HCT116 (cell line): ENCODE data around the gene HPF1. TPM values are rescaled to one million over a fixed set of nuclear protein-coding genes. Genes with fewer than 3 reads are reported as not detected.

Experiments
- ATAC-seq: fragments of 200-7000 bp; cut with Tn5 transposase; 2 replicates; pipeline ENCODE4 v1.9.1; 2020; ENCODE audit warnings: mild to moderate bottlenecking, moderate library complexity
- Bru-seq: library from RNA; stranded (reverse); fragments of 400-500 nt; gene quantifications from one replicate; lab custom pipeline; 2021; lab: Mats Ljungman, UMichigan
- BruChase-seq, 2 experiments: library from RNA; stranded (reverse); fragments of 400-500 nt; gene quantifications; one replicate each; lab custom pipeline; 2021; lab: Mats Ljungman, UMichigan
- BruUV-seq: library from RNA; stranded (reverse); fragments of 400-500 nt; replicated peaks from 2 replicates; lab custom pipeline; 2021; lab: Mats Ljungman, UMichigan
- CTCF ChIA-PET: fragments of 300-600 bp; sonication (Branson Sonifier 250); formaldehyde crosslinking; loops from one replicate; lab custom pipeline; 2021; ENCODE audit warnings: antibody characterized with exemption; lab: Charles Lee
- POLR2A ChIA-PET: fragments of 300-600, 350-600 bp; sonication (Branson Sonifier 250); formaldehyde crosslinking; loops from one replicate; lab custom pipeline; 2021; ENCODE audit warnings: antibody characterized with exemption; lab: Charles Lee
- RAD21 ChIA-PET, 2 experiments: fragments of 300-600 bp; sonication (Branson Sonifier 250); formaldehyde crosslinking; loops; one replicate each; lab custom pipeline; 2023; ENCODE audit warnings: low total read pairs in 2 of 2; ENCODE audit not compliant: uncharacterized antibody in 2 of 2, unreplicated experiment in 2 of 2, low non-redundant PET in 1 of 2; lab: Charles Lee
- DNase-seq: peaks from one replicate; pipeline ENCODE4 v3.0.0-alpha.2; 2010; ENCODE audit warnings: low read depth, low spot score
- H2AFZ ChIP-seq: fragments of 200-600 bp; shearing (Covaris generic), sonication (generic); 2 replicates; pipeline ENCODE4 v1.6.1; 2017; ENCODE audit warnings: low read depth, mixed run types, mixed read lengths, antibody characterized with exemption, low read length; ENCODE audit not compliant: poor library complexity, severe bottlenecking
- H3K27ac ChIP-seq: 2 replicates; pipeline ENCODE4 v1.5.1; 2012; ENCODE audit warnings: low read depth, low read length
- H3K27me3 ChIP-seq: fragments of 200-600 bp; sonication (generic); 2 replicates; pipeline ENCODE4 v1.6.1; 2016; ENCODE audit warnings: mixed run types, low read length, mixed read lengths; ENCODE audit not compliant: insufficient read depth
- H3K36me3 ChIP-seq, 2 experiments: fragments of 200-500 bp in 1 of 2; fragments of 200-600 bp in 1 of 2; sonication (Bioruptor generic) in 1 of 2; sonication (generic) in 1 of 2; 2 replicates each; pipeline versions ENCODE4 v1.5.1 to v1.6.1; 2014 to 2016; ENCODE audit warnings: low read length in 2 of 2, inconsistent platforms in 1 of 2, mixed read lengths in 1 of 2, mixed run types in 1 of 2; ENCODE audit not compliant: insufficient read depth in 2 of 2, control insufficient read depth in 1 of 2
- H3K4me1 ChIP-seq, 2 experiments: fragments of 200-600 bp in 1 of 2; sonication (generic) in 1 of 2; 2 replicates each; pipeline versions ENCODE4 v1.5.1 to v1.6.1; 2012 to 2017; ENCODE audit warnings: low read length in 2 of 2, inconsistent platforms in 1 of 2, mild to moderate bottlenecking in 1 of 2, mixed read lengths in 1 of 2, mixed run types in 1 of 2, moderate library complexity in 1 of 2; ENCODE audit not compliant: insufficient read depth in 2 of 2, control insufficient read depth in 1 of 2
- H3K4me2 ChIP-seq: fragments of 200-600 bp; sonication (generic); 2 replicates; pipeline ENCODE4 v1.6.1; 2017; ENCODE audit warnings: mixed run types, low read length, mixed read lengths
- H3K4me3 ChIP-seq, 2 experiments: fragments of 200-600 bp in 1 of 2; sonication (generic) in 1 of 2; replicated peaks in 1 of 2; 2 replicates each; pipeline ENCODE4 v1.5.1; 2011 to 2016; ENCODE audit warnings: low read length in 2 of 2, control low read depth in 1 of 2, low read depth in 1 of 2, mild to moderate bottlenecking in 1 of 2, mixed read lengths in 1 of 2, mixed run types in 1 of 2
- H3K79me2 ChIP-seq: fragments of 200-600 bp; sonication (generic); 2 replicates; pipeline ENCODE4 v1.6.1; 2017; ENCODE audit warnings: mild to moderate bottlenecking, mixed run types, low read length, moderate library complexity, mixed read lengths; ENCODE audit not compliant: insufficient read depth
- H3K9ac ChIP-seq: fragments of 200-600 bp; sonication (generic); 2 replicates; pipeline ENCODE4 v1.6.1; 2016; ENCODE audit warnings: low read length, mixed read lengths
- H3K9me2 ChIP-seq: fragments of 200-600 bp; sonication (generic), shearing (Covaris generic); 2 replicates; pipeline ENCODE4 v1.6.1; 2017; ENCODE audit warnings: mixed run types, mild to moderate bottlenecking, moderate library complexity; ENCODE audit not compliant: insufficient read depth
- H3K9me3 ChIP-seq, 2 experiments: fragments of 200-500 bp in 1 of 2; fragments of 200-600 bp in 1 of 2; sonication (Bioruptor generic) in 1 of 2; sonication (generic) in 1 of 2; 2 replicates each; pipeline ENCODE4 v1.6.1; 2014 to 2017; ENCODE audit warnings: low read length in 2 of 2, mixed read lengths in 2 of 2, inconsistent platforms in 1 of 2, low read depth in 1 of 2, mild to moderate bottlenecking in 1 of 2, mixed run types in 1 of 2, moderate library complexity in 1 of 2; ENCODE audit not compliant: control insufficient read depth in 1 of 2, insufficient read depth in 1 of 2
- H4K20me1 ChIP-seq: fragments of 200-600 bp; sonication (generic), shearing (Covaris generic); 2 replicates; pipeline ENCODE4 v1.6.1; 2017; ENCODE audit warnings: mixed run types, mild to moderate bottlenecking, moderate library complexity; ENCODE audit not compliant: insufficient read depth
- CBX3 ChIP-seq: IDR thresholded peaks from 2 replicates; pipeline ENCODE4 v1.6.1; 2012; ENCODE audit warnings: low read depth
- CEBPB ChIP-seq: IDR thresholded peaks from 2 replicates; pipeline ENCODE4 v1.6.1; 2012; ENCODE audit warnings: low read depth
- EGR1 ChIP-seq: IDR thresholded peaks from 2 replicates; pipeline ENCODE4 v1.6.1; 2012; ENCODE audit warnings: low read depth
- ELF1 ChIP-seq: IDR thresholded peaks from 2 replicates; pipeline ENCODE4 v1.6.1; 2012; ENCODE audit warnings: low read depth, borderline replicate concordance
- EZH2 ChIP-seq: fragments of 200-600 bp; sonication (generic); IDR thresholded peaks from 2 replicates; pipeline ENCODE4 v1.6.1; 2017; ENCODE audit warnings: antibody characterized with exemption, mixed run types
- EZH2phosphoT487 ChIP-seq: fragments of 200-600 bp; IDR thresholded peaks from 2 replicates; pipeline ENCODE4 v1.6.1; 2018; ENCODE audit warnings: antibody characterized with exemption, borderline replicate concordance
- FOSL1 ChIP-seq: IDR thresholded peaks from 2 replicates; pipeline ENCODE4 v1.6.1; 2012; ENCODE audit warnings: low read depth
- JUND ChIP-seq: IDR thresholded peaks from 2 replicates; pipeline ENCODE4 v1.6.1; 2012
- POLR2A ChIP-seq: IDR thresholded peaks from 2 replicates; pipeline ENCODE4 v1.7.0; 2011; ENCODE audit warnings: borderline replicate concordance; ENCODE audit not compliant: insufficient read depth, insufficient read length; ENCODE audit errors: extremely low read depth
- POLR2AphosphoS5 ChIP-seq: IDR thresholded peaks from 2 replicates; pipeline ENCODE4 v1.6.1; 2011; ENCODE audit warnings: mild to moderate bottlenecking, low read depth, low read length, moderate library complexity
- RAD21 ChIP-seq: IDR thresholded peaks from 2 replicates; pipeline ENCODE4 v1.6.1; 2012; ENCODE audit warnings: low read depth, mild to moderate bottlenecking
- SP1 ChIP-seq: IDR thresholded peaks from 2 replicates; pipeline ENCODE4 v1.6.1; 2012; ENCODE audit warnings: low read depth
- SRF ChIP-seq: IDR thresholded peaks from 2 replicates; pipeline ENCODE4 v1.6.1; 2012; ENCODE audit warnings: low read depth
- TCF7L2 ChIP-seq: IDR thresholded peaks from 2 replicates; pipeline ENCODE4 v1.7.0; 2011; ENCODE audit warnings: borderline replicate concordance, inconsistent platforms; ENCODE audit not compliant: insufficient read depth, insufficient read length; ENCODE audit errors: extremely low read depth
- YY1 ChIP-seq: IDR thresholded peaks from 2 replicates; pipeline ENCODE4 v1.6.1; 2011; ENCODE audit warnings: low read length, low read depth, moderate library complexity, mild to moderate bottlenecking; ENCODE audit not compliant: insufficient replicate concordance; ENCODE audit errors: extremely low read depth
- ZFX ChIP-seq: fragments of 450-650 bp; IDR thresholded peaks from 2 replicates; pipeline ENCODE4 v1.6.1; 2017
- intact Hi-C: fragments of 100-400 bp; cut with micrococcal nuclease; formaldehyde crosslinking; loops from 2 replicates; pipeline ENCODE4 v1.10.0; 2022
- long read RNA-seq: library from polyadenylated mRNA; unstranded; transcript quantifications from one replicate; pipeline ENCODE4 v2.0.0, GENCODE V29; 2021; ENCODE audit not compliant: unreplicated experiment
- polyA plus RNA-seq: library from polyadenylated mRNA; unstranded; fragments of >200 nt; gene quantifications from 2 replicates; pipeline ENCODE4 v1.2.1, GENCODE V29; 2012; ENCODE audit warnings: missing spikeins
- total RNA-seq: library from RNA; stranded (reverse); gene quantifications from one replicate; pipeline ENCODE4 v1.2.1, GENCODE V29; 2021; ENCODE audit not compliant: unreplicated experiment
- TF ChIP-seq, protein P1 (sequence below): IDR thresholded peaks from 2 replicates; pipeline ENCODE4 v1.6.1; 2012
- TF ChIP-seq, protein P2 (sequence below): IDR thresholded peaks from 2 replicates; pipeline ENCODE4 v1.6.1; 2011; ENCODE audit warnings: mild to moderate bottlenecking, low read length, moderate library complexity; ENCODE audit not compliant: insufficient replicate concordance; ENCODE audit errors: extremely low read depth
- TF ChIP-seq, protein P3 (sequence below), 3 experiments: fragments of 200-600 bp in 1 of 3; sonication (generic) in 1 of 3; IDR thresholded peaks in 2 of 3; conservative IDR thresholded peaks in 1 of 3; 2 replicates each; pipeline ENCODE4 v1.5.1; 2012 to 2017; ENCODE audit warnings: low read depth in 2 of 3, low read length in 2 of 3, antibody characterized with exemption in 1 of 3, borderline replicate concordance in 1 of 3, control low read depth in 1 of 3, mild to moderate bottlenecking in 1 of 3, mixed read lengths in 1 of 3, mixed run types in 1 of 3, moderate library complexity in 1 of 3; ENCODE audit not compliant: insufficient read depth in 1 of 3

Gene HPF1
- total RNA-seq (32.6 TPM), Bru-seq, nascent RNA (percentile 69 among the genes with signal in this experiment), BruChase-seq, experiment 1, labeled RNA remaining after a 6-hour chase (percentile 68 among the genes with signal in this experiment), BruChase-seq, experiment 2, labeled RNA remaining after a 2-hour chase (percentile 65 among the genes with signal in this experiment)
- 7.5 and 13.6 TPM in 2 replicates for polyA plus RNA-seq
- long read RNA-seq, transcript HPF1-201 (8 exons, 1,230 nt) = major isoform, 39 of 56 reads
- long read RNA-seq, partial matches to known transcripts = 5 of 56 reads
- long read RNA-seq, other reads (novel, unspliced or antisense) = 12 of 56 reads

DNA sequence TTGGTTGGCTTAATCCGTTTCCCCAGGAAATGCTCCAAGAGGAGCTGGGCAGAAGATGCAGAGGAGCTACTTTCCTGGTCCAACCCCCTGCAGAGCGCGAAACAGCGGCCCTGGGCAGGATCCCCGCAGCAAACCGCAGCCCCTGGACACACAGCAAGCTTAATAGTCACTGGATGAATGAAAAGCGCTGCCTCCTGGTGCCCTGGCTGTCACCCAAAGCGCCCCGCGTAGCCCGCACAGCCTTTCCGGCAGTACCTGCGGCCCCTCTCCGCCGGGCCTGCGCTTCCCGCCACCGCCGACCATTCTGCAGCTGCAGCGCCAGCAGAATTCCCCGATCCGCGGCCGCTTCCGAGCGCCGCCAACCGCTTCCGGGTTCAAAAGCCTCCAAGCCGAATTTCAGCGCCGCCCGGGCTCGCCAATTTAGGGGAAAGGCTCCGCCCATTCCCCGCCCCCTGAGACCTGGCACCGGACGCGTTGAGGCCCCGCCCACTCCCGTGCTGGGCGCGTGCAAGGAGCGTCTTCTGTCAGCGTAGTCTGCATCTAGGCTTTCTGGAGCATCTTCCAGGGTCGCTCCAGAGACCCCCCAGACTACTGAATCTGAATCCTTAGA is at the start of gene HPF1:
Gene HPF1 (minus strand): TSS at position 370 of the 610 bp plus-strand sequence. CDS start 67 bp downstream, at position 303.
- peaks cover 25% of the 10 kb centered on the region for H3K79me2 ChIP-seq
- BruUV-seq = no TSS peak
- intact Hi-C loops = no loop called here
- TF ChIP-seq EZH2 = no peak
- peak; percentile 84 for TF ChIP-seq SP1
- no peak for TF ChIP-seq EZH2phosphoT487
- peak; percentile 97 for TF ChIP-seq SRF
- TF ChIP-seq JUND = no peak
- TF ChIP-seq RAD21 = no peak
- TF ChIP-seq ZFX = peak; percentile 56; the same call in 1 of the 2 replicates
- TF ChIP-seq, protein P1, sequence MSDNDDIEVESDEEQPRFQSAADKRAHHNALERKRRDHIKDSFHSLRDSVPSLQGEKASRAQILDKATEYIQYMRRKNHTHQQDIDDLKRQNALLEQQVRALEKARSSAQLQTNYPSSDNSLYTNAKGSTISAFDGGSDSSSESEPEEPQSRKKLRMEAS = peak; percentile 84
- TF ChIP-seq CBX3 = peak; percentile 84; the same call in 1 of the 2 replicates
- no peak for TF ChIP-seq POLR2A
- TF ChIP-seq ELF1 = peak; percentile 90
- no peak for TF ChIP-seq TCF7L2
- no peak for TF ChIP-seq FOSL1
- TF ChIP-seq YY1 = peak; percentile 76
- TF ChIP-seq, protein P2, sequence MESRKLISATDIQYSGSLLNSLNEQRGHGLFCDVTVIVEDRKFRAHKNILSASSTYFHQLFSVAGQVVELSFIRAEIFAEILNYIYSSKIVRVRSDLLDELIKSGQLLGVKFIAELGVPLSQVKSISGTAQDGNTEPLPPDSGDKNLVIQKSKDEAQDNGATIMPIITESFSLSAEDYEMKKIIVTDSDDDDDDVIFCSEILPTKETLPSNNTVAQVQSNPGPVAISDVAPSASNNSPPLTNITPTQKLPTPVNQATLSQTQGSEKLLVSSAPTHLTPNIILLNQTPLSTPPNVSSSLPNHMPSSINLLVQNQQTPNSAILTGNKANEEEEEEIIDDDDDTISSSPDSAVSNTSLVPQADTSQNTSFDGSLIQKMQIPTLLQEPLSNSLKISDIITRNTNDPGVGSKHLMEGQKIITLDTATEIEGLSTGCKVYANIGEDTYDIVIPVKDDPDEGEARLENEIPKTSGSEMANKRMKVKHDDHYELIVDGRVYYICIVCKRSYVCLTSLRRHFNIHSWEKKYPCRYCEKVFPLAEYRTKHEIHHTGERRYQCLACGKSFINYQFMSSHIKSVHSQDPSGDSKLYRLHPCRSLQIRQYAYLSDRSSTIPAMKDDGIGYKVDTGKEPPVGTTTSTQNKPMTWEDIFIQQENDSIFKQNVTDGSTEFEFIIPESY = no peak
- peak; percentile 90 for TF ChIP-seq POLR2AphosphoS5
- TF ChIP-seq, protein P3, sequence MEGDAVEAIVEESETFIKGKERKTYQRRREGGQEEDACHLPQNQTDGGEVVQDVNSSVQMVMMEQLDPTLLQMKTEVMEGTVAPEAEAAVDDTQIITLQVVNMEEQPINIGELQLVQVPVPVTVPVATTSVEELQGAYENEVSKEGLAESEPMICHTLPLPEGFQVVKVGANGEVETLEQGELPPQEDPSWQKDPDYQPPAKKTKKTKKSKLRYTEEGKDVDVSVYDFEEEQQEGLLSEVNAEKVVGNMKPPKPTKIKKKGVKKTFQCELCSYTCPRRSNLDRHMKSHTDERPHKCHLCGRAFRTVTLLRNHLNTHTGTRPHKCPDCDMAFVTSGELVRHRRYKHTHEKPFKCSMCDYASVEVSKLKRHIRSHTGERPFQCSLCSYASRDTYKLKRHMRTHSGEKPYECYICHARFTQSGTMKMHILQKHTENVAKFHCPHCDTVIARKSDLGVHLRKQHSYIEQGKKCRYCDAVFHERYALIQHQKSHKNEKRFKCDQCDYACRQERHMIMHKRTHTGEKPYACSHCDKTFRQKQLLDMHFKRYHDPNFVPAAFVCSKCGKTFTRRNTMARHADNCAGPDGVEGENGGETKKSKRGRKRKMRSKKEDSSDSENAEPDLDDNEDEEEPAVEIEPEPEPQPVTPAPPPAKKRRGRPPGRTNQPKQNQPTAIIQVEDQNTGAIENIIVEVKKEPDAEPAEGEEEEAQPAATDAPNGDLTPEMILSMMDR (IDR thresholded peaks at IDR 0.05 in 2 of 3, conservative IDR thresholded peaks at IDR 0.05 in 1 of 3; ENCODE audit: borderline replicate concordance in 1 of 3, insufficient read depth in 1 of 3, low read depth in 2 of 3, low read length in 2 of 3) = no peak
- peak; percentile 60 for TF ChIP-seq EGR1
- TF ChIP-seq CEBPB = no peak; the same call in 1 of the 2 replicates

More for the DNA sequence above, at the start of gene HPF1:
- peak within 1 kb of the TSS; percentile 96 for H2AFZ ChIP-seq
- POLR2A ChIA-PET = no interaction called here
- DNase-seq (peak; percentile 90), ATAC-seq (peak; percentile 95)
- no peaks in the 10 kb centered on the region for H3K9me3 ChIP-seq
- no peaks in the 10 kb centered on the region for H3K27me3 ChIP-seq
- peaks cover 0 to under 1% of the 10 kb centered on the region in 2 experiments; a peak in 1 of 4 replicates for H3K36me3 ChIP-seq
- peak within 1 kb of the TSS; percentile 80 to 97 for H3K4me3 ChIP-seq
- no peaks in the 10 kb centered on the region for H4K20me1 ChIP-seq
- CTCF ChIA-PET = interaction anchor here (1.2 kb wide), 1 partner anchor 9 kb away, joined by 3 read pairs; no protein-coding TSS in a partner anchor
- peaks cover 5 to 19% of the 10 kb centered on the region in 2 experiments; a peak in 2 of 4 replicates for H3K4me1 ChIP-seq
- peak within 1 kb of the TSS; percentile 84 for H3K4me2 ChIP-seq
- RAD21 ChIA-PET = no interaction called here
- no peaks in the 10 kb centered on the region for H3K9me2 ChIP-seq
- H3K9ac ChIP-seq = peak within 1 kb of the TSS; percentile 76
- peak within 1 kb of the TSS; percentile 55 for H3K27ac ChIP-seq
